Vagina (tissue), 2 donors: Measurements from ENCODE around the gene MTFMT.

Experiments used
- CTCF ChIP-seq, 3 experiments: fragments of 450-650 bp in 2 of 3; fragments of 200-600 bp in 1 of 3; sonication (generic) in 1 of 3; IDR thresholded peaks; one replicate each; pipeline ENCODE4 v1.5.1; 2017 to 2019; ENCODE audit warnings: antibody characterized with exemption in 3 of 3, mild to moderate bottlenecking in 2 of 3, moderate library complexity in 2 of 3
- POLR2A ChIP-seq, 2 donors: fragments of 450-650 bp; IDR thresholded peaks; one replicate each; pipeline ENCODE4 v1.6.1; 2017; ENCODE audit warnings: antibody characterized with exemption in 2 of 2, mild to moderate bottlenecking in 2 of 2, moderate library complexity in 2 of 2

- TF ChIP-seq CTCF (IDR thresholded peaks at IDR 0.05) (no peak), POLR2A (IDR thresholded peaks at IDR 0.05) (no peak)
Measured at GRCh38 chr15:65006876-65007275, 22.6 kb downstream of the MTFMT start.
